HCT116 (cell line): Measurements from ENCODE around the gene TWNK.

Experiments
- ATF3 ChIP-seq: IDR thresholded peaks from 2 replicates; pipeline ENCODE4 v1.6.1; 2012
- CTCF ChIP-seq, 3 experiments: fragments of 200-600 bp in 1 of 3; sonication (generic) in 1 of 3; IDR thresholded peaks in 2 of 3; conservative IDR thresholded peaks in 1 of 3; 2 replicates each; pipeline ENCODE4 v1.5.1; 2012 to 2017; ENCODE audit warnings: low read depth in 2 of 3, low read length in 2 of 3, antibody characterized with exemption in 1 of 3, borderline replicate concordance in 1 of 3, control low read depth in 1 of 3, mild to moderate bottlenecking in 1 of 3, mixed read lengths in 1 of 3, mixed run types in 1 of 3, moderate library complexity in 1 of 3; ENCODE audit not compliant: insufficient read depth in 1 of 3
- MAX ChIP-seq: IDR thresholded peaks from 2 replicates; pipeline ENCODE4 v1.6.1; 2012
- RAD21 ChIP-seq: IDR thresholded peaks from 2 replicates; pipeline ENCODE4 v1.6.1; 2012; ENCODE audit warnings: low read depth, mild to moderate bottlenecking

- TF ChIP-seq CTCF (IDR thresholded peaks at IDR 0.05 in 2 of 3, conservative IDR thresholded peaks at IDR 0.05 in 1 of 3; ENCODE audit: borderline replicate concordance in 1 of 3, insufficient read depth in 1 of 3, low read depth in 2 of 3, low read length in 2 of 3) = no peak
- TF ChIP-seq MAX = no peak
- TF ChIP-seq ATF3 = no peak
- no peak for TF ChIP-seq RAD21
These were observed 38.4 kb upstream of the TWNK start for GRCh38 chr10:100948916-100949315.
